Fibroblast of the aortic adventitia (primary cell): ENCODE measurements around the gene CTH. TPM values are rescaled to one million over a fixed set of nuclear protein-coding genes. Genes with fewer than 3 reads are reported as not detected.

Experiments
- DNase-seq: peaks from one replicate; pipeline ENCODE4 v3.0.0-alpha.2; 2010; ENCODE audit warnings: low read depth
- H3K4me3 ChIP-seq: 2 replicates; pipeline ENCODE4 v1.5.1; 2011; ENCODE audit warnings: low read depth, mild to moderate bottlenecking, control low read depth, low read length, moderate library complexity
- CTCF ChIP-seq: IDR thresholded peaks from 2 replicates; pipeline ENCODE4 v1.5.1; 2011; ENCODE audit warnings: mild to moderate bottlenecking, low read length, control low read depth, inconsistent platforms; ENCODE audit not compliant: insufficient read depth
- total RNA-seq: library from RNA; depleted of rRNA; stranded (reverse); fragments of >200 nt; gene quantifications from 2 replicates; pipeline ENCODE4 v1.2.3, GENCODE V29; 2012; ENCODE audit warnings: low replicate concordance

CTH gene
- total RNA-seq, 1 donor: 7.6 TPM

DNA sequence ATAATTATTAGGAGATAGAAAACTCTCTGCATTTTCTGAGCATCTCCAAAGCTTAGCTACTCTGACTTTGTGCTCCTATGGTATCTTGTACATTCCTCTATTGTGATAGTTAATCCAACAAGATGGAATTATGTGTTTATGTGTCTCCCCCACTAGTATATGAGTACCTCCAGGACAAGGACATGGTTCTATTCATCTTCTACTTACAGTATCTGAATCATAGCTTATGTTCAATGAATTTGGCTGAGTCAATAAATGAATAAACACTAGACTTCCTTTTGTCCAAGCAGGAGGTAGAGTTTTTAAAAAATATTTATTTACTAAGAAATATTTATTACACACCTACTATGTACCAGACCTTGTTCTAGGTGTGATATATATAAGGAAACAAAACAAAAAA lies 18.4 kb upstream of the CTH start:
- no peak for TF ChIP-seq CTCF
- no peak overlapping the region for H3K4me3 ChIP-seq
- no peak for DNase-seq

GRCh38 chr1:70396607-70397006 lies 14.5 kb upstream of the CTH start:
- H3K4me3 ChIP-seq: no peak overlapping the region
- TF ChIP-seq CTCF: no peak
- DNase-seq: no peak

DNA sequence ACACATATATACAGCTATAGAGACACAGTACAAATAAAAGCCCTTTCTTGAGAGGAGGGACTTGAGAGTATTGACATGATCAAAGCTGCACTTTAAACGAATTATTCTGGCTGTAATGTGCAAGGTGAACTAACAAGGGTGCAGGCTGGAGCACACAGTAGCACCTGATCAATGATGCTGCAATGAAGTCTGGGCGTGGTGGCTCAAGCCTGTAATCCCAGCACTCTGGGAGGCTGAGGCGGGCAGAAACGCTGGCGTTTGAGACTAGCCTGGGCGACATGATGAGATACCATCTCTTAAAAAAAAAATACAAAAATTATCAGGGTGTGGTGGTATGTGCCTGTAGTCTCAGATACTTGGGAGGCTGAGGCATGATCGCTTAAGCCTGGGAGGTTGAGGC lies 14.1 kb upstream of the CTH start:
- H3K4me3 ChIP-seq: no peak overlapping the region
- DNase-seq: no peak
- no peak for TF ChIP-seq CTCF

DNA sequence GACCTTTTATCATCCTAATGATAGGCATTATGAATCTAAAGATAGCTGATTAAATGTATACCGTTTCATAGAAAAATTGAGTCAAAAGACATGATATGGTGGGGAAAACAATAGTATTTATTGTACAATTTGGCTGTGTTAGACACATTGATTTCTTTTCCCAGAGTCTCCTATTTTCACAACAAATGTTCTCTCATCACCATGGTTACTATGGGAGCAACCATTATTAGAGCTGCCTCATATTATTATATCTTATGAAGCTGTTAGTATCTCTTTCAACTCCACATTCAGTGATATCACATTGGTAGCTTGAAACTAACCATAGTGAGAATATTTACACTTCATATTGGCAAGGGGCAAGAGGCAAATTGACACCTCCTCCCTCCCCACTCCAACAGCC lies 10.7 kb upstream of the CTH start:
- no peak for TF ChIP-seq CTCF
- H3K4me3 ChIP-seq: no peak overlapping the region
- DNase-seq: no peak

GRCh38 chr1:70401974-70402373 lies 9.1 kb upstream of the CTH start:
- no peak for DNase-seq
- no peak for TF ChIP-seq CTCF
- no peak overlapping the region for H3K4me3 ChIP-seq

- no peak for DNase-seq
- H3K4me3 ChIP-seq: no peak overlapping the region
- no peak for TF ChIP-seq CTCF
Observed at GRCh38 chr1:70403759-70404158, 7.3 kb upstream of the CTH start.

DNA sequence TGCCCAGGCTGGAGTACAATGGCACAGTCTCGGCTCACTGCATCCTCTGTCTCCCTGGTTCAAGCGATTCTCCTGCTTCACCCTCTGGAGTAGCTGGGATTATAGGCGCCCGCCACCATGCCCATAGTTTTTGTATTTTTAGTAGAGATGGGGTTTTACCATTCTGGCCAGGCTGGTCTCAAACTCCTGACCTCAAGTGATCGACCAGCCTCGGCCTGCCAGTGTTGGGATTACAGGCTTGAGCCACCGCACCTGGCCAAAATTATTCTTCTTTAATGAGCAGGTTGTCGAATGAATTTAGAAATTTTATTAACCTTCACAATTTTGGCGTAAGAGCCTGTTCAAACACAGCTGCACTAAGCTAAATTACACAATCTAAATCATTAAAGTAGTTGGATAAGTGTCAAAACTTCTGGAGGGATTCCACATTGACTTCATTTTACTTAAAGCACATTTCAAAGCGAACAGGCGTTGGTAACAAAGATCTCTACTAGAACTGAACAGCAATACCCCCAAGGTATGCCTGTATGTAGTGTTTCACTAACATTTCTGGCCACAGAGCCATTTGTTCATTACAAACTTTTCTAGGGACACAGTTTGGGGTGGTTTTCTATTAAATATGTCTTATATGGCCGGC lies 5.2 kb upstream of the CTH start:
- H3K4me3 ChIP-seq: no peak overlapping the region
- no peak for DNase-seq
- no peak for TF ChIP-seq CTCF
